H1 (cell line): ENCODE data around the gene DENND6B. TPM values are rescaled to one million over a fixed set of nuclear protein-coding genes. Genes with fewer than 3 reads are reported as not detected.

ENCODE experiments used
- ATF2 ChIP-seq: IDR thresholded peaks from 2 replicates; pipeline ENCODE4 v1.6.1; 2012; ENCODE audit warnings: low read length, inconsistent platforms
- SIRT6 ChIP-seq: IDR thresholded peaks from one replicate; pipeline ENCODE4 v1.7.1; 2012; ENCODE audit warnings: low read length, inconsistent platforms
- ZNF274 ChIP-seq: IDR thresholded peaks from 2 replicates; pipeline ENCODE4 v1.7.0; 2012; ENCODE audit warnings: low read length, borderline replicate concordance; ENCODE audit errors: extremely low read depth
- polyA plus RNA-seq, 7 experiments: library from polyadenylated mRNA; depleted of rRNA in 3 of 7; stranded (reverse) in 5 of 7; unstranded in 2 of 7; fragments of >200 nt in 5 of 7; fragments of 200-250 nt in 2 of 7; gene quantifications; 1 replicate in 5 of 7; 2 replicates in 1 of 7; 4 replicates in 1 of 7; pipeline versions ENCODE4 v1.2.1 to v1.2.3, GENCODE V29; 2011 to 2013; ENCODE audit warnings: missing spikeins in 2 of 7, mixed read lengths in 2 of 7
- total RNA-seq: library from RNA; stranded (reverse); fragmentation: NEBNext Ultra II Directional; extraction: Animal tissue kit (Norgen Biotek cat#: 25700); gene quantifications from 2 replicates; pipeline ENCODE4 v1.2.1, GENCODE V29; 2021

Gene DENND6B
- total and polyA plus RNA-seq, 2 of the 8 experiments (the other 6 are each of a cell fraction or from before 2014, with no cell fraction given), result 1.1 to 1.9 TPM

GRCh38 chr22:50317674-50318073, 9.1 kb downstream of the DENND6B start (continued):
- TF ChIP-seq ATF2 (no peak), SIRT6 (no peak), ZNF274 (no peak)
